Measurements from ENCODE around the gene IGFL4.

The IGFL4 gene

DNA sequence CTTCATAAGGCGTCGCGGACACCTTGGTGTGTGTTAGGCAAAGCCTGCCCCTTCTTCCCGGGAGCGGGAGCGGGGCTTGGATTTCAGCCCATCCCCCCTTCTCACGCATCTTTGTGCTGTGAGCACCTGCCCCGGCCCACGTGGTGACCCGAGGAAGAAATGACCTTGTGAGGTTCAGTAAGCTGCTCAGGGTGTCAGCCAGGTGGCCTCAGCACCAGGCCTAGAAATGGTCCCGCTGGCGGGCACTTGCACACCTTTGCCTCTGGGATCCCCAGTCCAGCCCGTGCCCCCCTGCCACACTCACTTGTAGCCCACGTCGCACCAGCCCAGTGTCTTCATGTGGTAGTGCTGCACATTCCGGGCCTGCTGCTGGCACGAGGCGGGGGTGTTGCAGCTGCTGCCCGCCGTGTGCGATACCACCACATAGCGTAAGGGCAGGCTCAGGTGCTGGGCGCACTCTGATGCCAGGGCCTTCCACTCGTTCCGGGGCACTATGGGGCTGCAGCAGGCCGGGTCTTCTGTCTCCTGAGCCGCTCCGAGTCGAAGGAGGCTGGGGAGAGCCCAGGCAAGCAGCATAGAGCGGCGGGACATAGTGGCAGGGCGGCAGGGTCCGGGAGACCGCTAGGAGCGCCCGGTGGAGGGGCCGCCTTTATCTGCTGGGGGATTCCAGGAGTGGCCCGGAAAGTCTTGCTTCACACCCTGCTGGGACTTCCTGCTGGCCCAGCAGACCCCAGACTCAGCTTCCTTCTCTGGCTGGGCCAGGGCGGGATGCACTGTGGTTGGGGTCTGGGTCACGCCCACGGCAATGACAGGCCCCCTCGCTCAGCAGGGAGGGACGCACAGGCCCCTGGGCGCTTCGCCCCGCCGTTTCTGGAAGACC, 18.1 kb downstream of the IGFL4 start, which contains the start of gene PGLYRP1:
Gene PGLYRP1 (minus strand): TSS at position 623 of the 880 bp plus-strand sequence. CDS start 32 bp downstream, at position 591.
- peak in 1 of 10 donors; percentile 82 for DNase-seq
- intact Hi-C loops (cut with DNase I), result no loop called here

DNA sequence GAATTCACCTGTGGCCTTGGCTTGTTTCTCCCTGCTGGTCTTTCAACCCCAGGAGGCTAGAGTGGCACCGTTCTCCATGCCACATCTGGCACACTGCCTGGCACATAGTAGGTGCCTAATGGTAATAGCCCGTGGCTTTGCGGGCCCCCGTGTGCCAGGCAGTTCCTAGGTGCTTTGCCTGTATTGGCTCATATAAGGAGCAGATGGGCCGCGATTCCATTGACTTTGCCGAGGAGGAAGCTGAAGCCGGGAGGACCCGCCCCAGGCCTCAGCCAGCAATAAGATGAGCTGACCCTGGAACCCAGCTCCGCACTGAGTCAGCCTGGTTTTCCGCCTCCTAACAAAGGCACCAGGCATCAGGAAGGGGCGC, 18.8 kb downstream of the IGFL4 start:
- peak in 1 of 10 donors; percentile 75 for DNase-seq
- intact Hi-C loops (cut with DNase I), result no loop called here

DNA sequence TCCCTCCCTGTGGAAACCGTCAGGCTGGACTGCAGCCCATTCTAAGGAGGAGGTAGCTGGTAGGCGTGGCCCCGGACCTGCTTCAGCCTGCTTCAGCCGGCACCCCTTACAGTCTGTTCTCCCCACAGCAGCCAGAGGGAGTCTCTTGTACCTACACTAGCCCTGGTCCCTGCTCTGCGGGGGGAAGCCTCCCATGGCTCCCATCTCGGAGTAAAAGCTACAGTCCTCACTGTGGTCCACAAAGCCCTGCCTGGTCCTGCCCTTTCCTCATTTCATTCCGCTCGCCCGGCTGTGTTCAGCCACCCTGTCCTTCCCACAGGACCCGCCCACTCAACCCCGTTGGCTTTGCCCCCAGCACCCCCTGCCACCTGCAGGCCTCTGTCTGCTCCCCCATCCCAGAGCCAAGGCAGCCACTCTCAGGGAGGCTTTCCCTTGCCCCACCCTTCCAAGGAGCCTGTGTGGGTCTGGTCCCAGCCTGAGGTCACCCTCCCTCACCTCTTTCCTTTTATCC, 19.2 kb downstream of the IGFL4 start:
- intact Hi-C loops (cut with DNase I), result no loop called here
- DNase-seq, result peak in 2 of 10 donors; percentile 79 to 81

DNA sequence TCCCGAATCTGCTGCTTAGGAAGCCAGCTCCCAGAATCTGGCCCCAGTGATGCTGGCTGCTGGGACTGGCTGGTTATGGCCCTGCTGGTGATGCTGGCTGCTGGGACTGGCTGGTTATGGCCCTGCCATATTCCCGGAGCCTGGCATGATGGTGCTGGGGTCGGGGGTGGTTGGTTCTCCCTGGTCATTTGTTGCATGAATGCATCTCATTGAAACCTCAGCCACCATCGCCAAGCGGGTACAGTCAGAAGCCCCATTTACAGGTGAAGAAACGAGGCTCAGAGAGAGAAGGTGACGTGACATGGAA, 20.0 kb downstream of the IGFL4 start:
- intact Hi-C loops (cut with DNase I), result no loop called here
- no peak for DNase-seq

DNA sequence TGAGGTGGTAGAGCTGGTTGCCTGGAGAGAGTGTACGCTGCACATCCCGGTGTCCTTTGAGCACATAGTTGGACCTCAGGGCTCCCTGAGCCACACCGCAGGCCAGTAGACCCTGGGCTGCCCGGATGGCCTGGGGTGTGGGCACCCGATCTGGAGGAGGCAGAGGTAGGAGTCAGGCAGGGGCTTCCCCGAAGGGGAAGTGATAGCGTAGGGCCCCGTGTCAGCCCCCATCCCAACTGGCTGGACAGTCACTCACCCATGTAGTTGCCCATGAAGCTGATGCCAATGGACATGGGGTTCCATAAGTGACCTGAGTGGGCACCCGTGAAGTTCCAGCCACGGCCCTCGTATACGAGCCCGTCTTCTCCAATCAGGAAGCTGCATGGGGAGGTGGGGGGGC, 21.5 kb downstream of the IGFL4 start:
- intact Hi-C loops (cut with DNase I), result loop anchor here (5.0 to 10.0 kb wide), 2 partner anchors 64 to 117 kb away; partner anchors contain the start of gene MYPOP
- DNase-seq, result peak in 2 of 10 donors; percentile 32 to 41

DNA sequence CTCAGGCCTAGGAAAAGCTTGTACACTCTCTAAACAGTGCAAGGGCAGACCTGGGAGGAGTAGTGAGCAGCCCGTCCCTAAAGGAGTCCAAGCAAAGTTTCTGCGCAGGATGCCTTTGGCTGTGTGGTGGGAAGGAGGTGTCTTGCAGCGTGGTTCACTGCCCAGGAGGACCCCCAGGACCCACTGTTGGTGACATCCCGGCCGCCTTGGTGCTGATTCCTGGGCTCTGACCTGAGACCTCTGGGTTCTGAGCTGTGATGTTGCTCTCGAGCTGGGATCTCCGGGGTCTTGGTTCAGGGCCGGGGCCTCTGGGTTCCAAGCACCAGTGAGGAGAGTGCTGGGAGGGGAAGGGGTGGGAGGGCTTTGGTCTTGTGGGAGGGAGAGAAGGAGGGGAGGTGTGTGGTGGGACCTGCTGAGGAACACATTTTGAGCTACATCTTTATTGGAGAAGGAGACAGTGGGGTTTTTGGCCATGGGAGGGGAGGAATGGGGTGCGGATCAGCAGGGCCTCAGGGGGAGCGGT, 22.0 kb downstream of the IGFL4 start:
- peak in 1 of 10 donors; percentile 54 for DNase-seq
- intact Hi-C loops (cut with DNase I), result loop anchor here (5.0 to 10.0 kb wide), 2 partner anchors 64 to 116 kb away; partner anchors contain the start of gene MYPOP

DNA sequence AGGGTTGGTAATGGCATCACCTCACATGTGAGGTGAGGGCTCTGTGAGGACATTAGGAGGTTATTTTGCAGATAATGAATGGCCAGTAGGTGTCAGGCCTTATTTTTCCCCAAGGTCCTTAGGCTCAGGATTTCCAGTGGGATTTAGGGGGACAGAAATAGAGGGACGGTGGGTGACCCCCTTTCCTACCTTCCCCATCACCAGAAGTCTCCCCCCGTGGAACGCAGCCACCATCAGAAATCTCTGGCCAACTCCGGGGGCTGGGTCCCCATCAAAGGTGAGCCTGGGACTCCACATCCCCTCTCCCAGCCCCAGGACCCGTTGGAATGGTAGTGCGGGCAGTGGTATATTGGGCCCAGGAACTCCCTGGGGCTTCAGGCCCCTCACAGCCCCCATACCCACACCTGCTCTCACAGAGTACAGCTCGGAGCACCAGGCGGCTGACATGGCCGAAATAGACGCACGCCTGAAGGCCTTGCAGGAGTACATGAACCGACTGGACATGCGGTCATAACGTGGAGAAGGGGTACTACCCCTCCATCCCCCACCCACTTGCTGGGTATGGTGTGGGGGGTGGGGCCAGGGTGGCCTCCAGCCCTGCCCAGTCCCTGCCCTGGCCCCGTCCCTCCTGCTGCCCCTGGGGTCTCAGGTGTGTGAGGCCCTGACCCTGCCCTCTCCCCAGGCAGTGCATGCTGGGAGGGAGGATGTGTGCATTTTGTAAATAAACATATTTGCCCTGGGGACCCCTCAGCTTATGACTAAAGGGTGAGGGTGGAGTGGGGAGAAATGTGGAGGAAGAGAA, 22.7 kb downstream of the IGFL4 start:
- DNase-seq, result peak in 1 of 10 donors; percentile 63
- intact Hi-C loops (cut with DNase I), result loop anchor here (2.0 to 10.0 kb wide), 4 partner anchors 63 to 153 kb away; partner anchors contain the start of genes FOXA3, IRF2BP1 and MYPOP

DNA sequence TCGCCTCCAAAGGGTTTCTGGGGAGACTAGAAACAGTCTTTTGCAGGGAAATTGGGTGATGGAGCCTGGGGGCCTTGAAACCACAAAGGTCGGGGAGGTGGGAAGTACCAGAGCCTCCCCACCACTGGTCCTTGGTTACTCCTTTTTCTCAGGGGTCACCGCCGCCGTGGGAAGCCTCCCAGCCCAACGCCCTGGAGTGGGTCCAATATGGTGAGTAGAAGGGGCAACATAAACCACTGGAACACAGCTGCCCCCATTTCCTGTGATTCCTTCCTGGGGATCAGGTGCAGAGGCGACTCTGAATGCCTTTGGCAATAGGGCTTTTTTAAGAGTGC, 23.7 kb downstream of the IGFL4 start:
- no peak for DNase-seq
- intact Hi-C loops (cut with DNase I), result loop anchor here (2.0 to 10.0 kb wide), 4 partner anchors 62 to 152 kb away; partner anchors contain the start of genes FOXA3, IRF2BP1 and MYPOP

DNA sequence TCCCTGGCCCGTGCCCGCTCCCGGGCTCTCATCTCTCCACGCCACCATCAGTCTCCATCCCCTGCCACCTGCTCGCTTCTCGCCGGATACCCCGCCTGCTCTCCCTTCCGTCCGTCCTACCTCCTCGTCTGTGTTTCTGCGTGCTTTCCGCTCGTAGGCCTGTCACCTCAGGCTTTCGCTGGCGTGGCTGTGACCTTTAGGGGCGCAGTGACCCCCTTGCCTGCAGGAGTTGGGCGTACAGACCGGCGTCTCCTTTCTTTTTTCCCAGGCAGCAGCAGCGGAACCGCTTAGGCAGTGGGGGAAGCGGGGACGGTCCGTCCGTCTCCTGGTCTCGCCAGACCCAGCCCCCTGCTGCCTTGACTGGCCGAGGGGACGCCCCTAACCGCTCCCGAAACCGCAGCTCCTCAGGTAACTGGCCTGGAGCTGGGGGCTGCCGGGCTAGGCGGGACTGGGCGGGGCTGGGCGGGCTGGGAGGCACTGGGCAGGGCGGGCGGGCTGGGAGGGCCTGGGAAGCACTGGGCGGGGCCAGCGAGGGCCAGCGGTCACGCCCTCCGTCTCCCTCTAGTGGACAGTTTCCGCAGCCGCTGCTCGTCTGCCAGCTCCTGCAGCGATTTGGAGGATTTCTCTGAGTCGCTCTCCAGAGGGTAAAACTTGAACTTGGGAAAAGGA, 24.2 kb downstream of the IGFL4 start:
- intact Hi-C loops (cut with DNase I), result loop anchor here (2.0 to 10.0 kb wide), 4 partner anchors 62 to 152 kb away; partner anchors contain the start of genes FOXA3, IRF2BP1 and MYPOP
- peak; percentile 61 to 97 (median 80) for DNase-seq

DNA sequence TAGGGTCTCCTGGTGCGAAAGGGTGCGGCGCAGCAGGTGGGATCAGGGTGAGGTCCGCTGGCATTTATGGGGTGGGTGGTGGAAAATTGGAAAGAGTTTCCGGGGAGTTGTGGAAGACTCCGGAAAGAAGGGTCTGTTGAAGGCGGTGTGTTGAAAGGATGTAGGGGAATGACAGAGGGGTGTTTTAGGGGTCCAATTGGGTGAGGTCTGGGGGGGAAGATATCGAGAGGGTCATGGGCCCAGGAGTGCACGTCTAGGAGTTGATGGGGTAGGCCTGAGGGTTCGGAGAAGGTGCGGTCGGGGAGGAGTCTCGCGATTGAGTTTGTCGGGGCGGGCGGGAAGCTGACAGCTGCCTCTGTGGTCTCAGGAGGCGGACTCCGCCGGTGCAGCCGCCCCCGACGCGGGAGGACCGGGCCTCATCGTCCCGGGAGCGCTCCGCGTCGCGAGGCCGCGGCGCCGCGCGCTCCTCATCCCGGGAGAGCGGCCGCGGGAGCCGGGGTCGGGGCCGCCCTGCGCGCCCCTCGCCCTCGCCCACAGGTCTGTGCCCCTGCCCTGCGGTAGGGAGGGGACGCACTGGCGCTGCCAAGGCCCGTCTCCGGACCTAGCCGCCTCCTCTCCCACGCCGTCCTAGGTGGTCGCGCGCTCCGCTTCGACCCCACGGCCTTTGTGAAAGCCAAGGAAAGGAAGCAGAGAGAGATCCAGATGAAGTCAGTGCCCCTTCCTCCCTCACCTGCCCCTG, 24.9 kb downstream of the IGFL4 start:
- DNase-seq, result peak in 1 of 10 donors; percentile 81
- intact Hi-C loops (cut with DNase I), result loop anchor here (2.0 to 10.0 kb wide), 4 partner anchors 61 to 151 kb away; partner anchors contain the start of genes FOXA3, IRF2BP1 and MYPOP

DNA sequence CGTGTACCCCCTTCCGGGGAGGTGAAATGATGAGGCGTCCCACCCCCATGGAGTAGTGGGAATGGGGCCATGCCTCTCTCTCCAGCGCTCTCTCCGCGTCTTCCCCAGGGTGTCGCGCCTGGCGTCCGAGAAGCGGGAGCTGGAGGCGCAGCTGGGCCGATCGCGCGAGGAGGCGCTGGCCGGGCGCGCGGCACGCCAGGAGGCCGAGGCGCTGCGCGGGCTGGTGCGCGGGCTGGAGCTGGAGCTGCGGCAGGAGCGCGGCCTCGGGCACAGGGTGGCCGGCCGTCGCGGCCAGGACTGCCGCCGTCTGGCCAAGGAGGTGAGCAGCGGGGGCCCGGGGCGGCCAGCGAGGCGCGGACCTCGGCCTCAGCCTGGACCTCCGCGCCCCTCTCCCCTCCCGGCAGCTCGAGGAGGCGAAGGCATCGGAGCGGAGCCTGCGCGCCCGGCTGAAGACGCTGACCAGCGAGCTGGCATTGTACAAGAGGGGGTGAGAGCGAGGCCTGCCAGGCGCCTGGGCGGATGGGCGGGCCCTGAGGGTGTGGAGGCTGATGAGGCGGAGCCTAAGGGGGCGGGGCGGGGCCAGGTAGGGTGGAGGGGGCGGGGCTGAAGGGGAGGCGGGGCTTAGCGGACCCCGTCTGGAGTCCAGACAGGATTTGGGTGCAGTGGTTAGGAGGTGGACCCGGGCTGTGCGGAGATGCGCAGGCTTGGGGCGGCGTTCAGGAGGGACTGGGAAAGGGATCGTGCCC, 25.7 kb downstream of the IGFL4 start:
- intact Hi-C loops (cut with DNase I), result loop anchor here (5.0 to 10.0 kb wide), 2 partner anchors 60 to 113 kb away; partner anchors contain the start of gene MYPOP
- peak in 4 of 10 donors; percentile 28 to 91 (median 65) for DNase-seq

DNA sequence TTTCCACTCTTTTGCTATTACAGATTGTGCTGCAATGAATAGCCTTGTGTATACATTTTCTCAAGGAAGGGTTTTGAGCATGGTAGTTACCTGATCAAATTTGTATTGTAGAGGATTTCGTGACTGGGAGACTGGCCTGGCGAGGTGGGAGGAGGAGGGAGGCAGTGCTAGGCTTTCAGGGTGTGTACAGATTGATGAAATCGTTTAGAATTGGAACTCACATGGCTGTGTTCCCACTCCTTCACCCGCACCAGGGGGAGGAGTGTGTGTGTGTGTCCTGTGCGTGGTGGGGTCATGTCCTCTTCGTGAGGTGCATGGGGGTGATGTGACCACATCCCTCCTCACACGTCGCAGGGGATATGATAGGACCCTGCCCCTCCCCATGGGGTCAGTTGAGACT, 26.3 kb downstream of the IGFL4 start:
- intact Hi-C loops (cut with DNase I), result loop anchor here (10.0 kb wide), 1 partner anchor 60 kb away; no protein-coding TSS in a partner anchor
- no peak for DNase-seq

DNA sequence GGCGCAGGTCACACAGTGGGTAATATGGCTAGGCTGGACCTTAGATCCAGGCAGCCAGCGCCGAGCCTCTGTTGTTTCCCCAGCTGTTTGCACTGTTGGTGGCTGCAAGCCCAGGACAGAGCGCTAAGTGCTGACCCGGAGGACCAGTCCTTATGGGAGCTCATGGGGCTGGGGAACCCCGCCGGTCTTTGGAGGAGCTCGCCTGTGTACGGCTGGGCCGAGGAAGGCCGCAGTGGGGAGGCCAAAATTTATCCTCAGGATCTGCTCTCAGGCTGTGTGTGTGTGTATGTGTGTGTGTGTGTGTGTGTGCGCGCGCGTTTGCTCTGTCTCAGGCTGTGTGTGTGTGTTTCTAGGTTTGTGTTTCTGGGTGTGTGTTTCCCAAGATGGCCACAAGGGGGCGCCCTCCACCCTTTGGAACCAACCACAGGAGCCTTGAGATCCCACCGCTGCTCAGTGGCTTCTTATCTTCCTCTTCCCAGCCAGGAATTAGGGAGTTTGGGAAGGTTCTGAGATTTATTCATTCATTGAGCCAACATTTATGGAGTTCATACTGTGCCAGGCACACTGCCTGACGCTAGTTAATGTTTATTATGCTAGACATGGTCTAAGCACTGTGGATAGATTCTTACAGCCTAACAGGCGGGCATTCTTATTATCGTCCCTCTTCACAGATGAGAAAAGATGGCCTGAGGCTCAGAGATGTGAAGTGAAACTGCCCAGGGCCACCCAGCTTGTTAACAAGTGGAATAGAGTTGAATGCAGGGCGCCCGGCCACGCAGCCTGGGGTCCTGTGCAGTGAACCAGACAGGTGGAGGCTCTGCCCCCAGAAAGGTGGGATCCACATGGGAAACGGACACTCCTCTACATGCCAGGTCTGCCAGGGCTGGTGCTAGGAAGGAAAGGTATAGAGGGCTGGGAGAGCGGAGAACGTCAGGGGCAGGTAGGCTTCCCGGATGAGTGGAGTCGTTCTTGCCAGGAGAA, 31.0 kb downstream of the IGFL4 start:
- peak; percentile 51 to 96 (median 86) for DNase-seq

DNA sequence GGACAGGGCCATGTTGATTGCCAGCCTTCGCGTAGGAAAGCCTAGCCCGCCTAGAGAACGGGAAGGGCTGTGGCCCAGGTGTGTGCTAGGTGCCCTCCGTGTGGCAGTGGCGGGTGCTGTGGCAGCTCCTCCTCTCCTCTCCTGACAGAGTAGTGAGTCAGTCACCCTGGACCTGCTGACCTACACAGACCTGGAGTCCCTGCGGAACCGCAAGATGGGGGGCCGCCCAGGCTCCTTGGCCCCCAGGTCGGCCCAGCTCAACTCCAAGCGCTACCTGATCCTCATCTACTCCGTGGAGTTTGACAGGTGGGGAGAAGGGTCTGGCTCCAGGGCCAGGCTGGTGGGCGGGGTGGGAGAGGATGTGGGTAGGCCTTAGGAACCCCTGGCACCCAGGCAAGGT, 34.4 kb downstream of the IGFL4 start:
- intact Hi-C loops (cut with DNase I), result no loop called here
- peak in 1 of 10 donors; percentile 70 for DNase-seq

More for the DNA sequence above, 31.0 kb downstream of the IGFL4 start:
- intact Hi-C loops (cut with DNase I), result loop anchor here (10.0 kb wide), 1 partner anchor 55 kb away; no protein-coding TSS in a partner anchor

DNA sequence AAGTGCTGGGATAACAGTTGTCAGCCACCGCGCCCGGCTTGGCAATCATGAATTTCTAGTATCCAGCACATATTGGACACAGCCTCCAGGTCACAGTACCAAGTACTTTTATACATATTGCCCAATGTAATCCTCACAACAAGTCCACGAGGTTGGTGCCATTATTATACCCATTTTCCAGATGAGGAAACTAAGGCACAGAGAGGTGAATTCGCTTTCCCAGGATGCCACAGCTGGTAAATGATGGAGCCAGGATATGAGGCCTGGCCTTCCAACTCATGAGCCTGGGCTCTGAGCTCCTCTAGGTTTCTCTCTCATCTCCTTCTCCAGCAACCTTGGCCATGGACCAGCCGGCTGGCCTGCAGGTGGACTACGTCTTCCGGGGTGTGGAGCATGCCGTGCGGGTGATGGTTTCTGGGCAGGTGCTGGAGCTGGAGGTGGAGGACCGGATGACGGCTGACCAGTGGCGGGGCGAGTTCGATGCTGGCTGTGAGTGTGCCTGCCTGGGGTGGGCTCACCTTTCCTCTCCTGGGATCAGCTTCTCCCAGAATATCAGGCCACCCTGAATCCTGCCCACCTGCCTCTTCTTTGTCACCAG, 38.0 kb downstream of the IGFL4 start:
- peak in 2 of 10 donors; percentile 59 to 81 for DNase-seq
- intact Hi-C loops (cut with DNase I), result no loop called here

DNA sequence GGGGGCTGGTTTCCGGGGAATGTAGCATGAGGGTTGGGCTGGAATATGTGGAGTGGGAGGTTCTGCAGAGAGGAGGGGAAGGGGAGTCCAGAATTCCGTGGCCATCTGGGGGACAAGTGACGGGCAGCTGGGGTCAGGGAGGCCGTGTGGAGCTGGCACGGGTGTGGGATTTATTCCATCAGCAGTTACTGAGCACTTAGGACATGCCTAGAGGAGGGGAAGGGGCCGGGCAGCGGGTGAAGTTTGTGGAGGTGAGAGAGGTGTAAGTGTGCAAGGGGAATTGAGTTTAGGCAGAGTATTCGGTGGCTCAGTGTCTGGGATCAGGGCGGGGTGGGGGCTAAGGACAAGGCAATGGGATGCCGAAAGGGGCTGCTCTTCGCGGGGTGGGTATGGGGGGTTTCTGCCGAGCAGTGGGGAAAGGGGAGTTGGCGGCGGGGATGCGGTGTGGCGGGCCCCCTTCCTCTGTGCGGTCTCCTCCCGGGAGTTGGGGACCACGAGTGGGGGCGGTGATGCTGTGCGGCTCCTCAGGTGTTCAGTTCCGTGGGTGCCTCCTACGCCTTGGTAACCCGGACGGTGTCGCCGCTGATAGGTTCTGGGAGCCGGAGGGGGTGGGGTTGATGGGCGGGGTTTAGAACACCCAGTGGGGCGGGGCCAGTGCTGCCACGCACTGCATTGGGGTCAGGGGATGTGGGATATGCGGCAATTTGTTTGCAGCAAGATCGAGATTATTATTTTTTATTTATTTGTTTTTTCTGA, 40.1 kb downstream of the IGFL4 start:
- intact Hi-C loops (cut with DNase I), result no loop called here
- DNase-seq, result peak in 9 of 10 donors; percentile 57 to 97 (median 82)
